Activated T-cell treated with anti-CD3 and anti-CD28 coated beads, Interleukin-2, amount 50 U/mL, for 24 hours (primary cell): Measurements from ENCODE around the gene PITPNC1.
"Not testable (repeated sequence)": the region's sequence is repeated elsewhere in the genome, so short reads cannot be mapped to it uniquely, and the experiment has no call there.

Experiments used
- DNase-seq: peaks from one replicate; pipeline ENCODE4 v3.0.0-alpha.2; 2020
- H3K27ac Mint-ChIP-seq: 2 replicates; pipeline ENCODE4 v1.8.0; 2020; ENCODE audit warnings: mild to moderate bottlenecking, mixed read lengths
- H3K27me3 Mint-ChIP-seq: 2 replicates; pipeline ENCODE4 v1.8.0; 2020; ENCODE audit warnings: mixed read lengths
- H3K36me3 Mint-ChIP-seq: 2 replicates; pipeline ENCODE4 v1.8.0; 2020; ENCODE audit warnings: low read depth, mixed read lengths
- H3K4me1 Mint-ChIP-seq: 2 replicates; pipeline ENCODE4 v1.8.0; 2020; ENCODE audit warnings: low read depth, mixed read lengths
- H3K4me3 Mint-ChIP-seq: 2 replicates; pipeline ENCODE4 v1.8.0; 2020; ENCODE audit warnings: mild to moderate bottlenecking, moderate library complexity, mixed read lengths
- H3K9me3 Mint-ChIP-seq: 2 replicates; pipeline ENCODE4 v1.8.0; 2020; ENCODE audit warnings: mixed read lengths

The PITPNC1 gene

GRCh38 chr17:67401598-67402504 is 24.8 kb downstream of the PITPNC1 start:
- DNase-seq = no peak
- Mint-ChIP-seq H3K4me3 (peak overlapping the region; percentile 71), H3K27me3 (no peaks in the 10 kb centered on the region), H3K9me3 (no peaks in the 10 kb centered on the region), H3K36me3 (peaks cover 22% of the 10 kb centered on the region), H3K4me1 (peaks cover 81% of the 10 kb centered on the region), H3K27ac (peak overlapping the region; percentile 83)

DNA sequence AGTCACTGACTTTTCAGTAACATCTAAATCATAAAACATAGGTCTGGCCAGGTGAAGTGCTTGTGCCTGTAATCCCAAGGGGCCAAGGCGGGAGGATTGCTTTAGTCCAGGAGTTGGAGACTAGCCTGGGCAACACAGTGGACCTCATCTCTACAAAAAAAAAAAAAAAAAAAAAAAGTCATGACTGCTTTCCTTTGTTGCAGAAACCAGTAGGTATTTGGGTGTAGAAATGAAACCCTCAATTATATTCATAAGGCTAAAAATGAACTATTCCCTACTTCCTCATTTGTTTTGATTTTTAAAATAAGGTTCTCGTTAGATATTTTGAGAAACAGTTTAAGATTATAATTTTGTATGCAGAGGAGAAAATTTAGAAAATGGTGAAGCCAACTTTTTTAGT is 26.0 kb downstream of the PITPNC1 start:
- peaks cover 79% of the 10 kb centered on the region for H3K4me1 Mint-ChIP-seq
- H3K4me3 Mint-ChIP-seq = peak overlapping the region; percentile 59
- H3K36me3 Mint-ChIP-seq = peaks cover 14% of the 10 kb centered on the region
- no peaks in the 10 kb centered on the region for H3K9me3 Mint-ChIP-seq
- H3K27me3 Mint-ChIP-seq = no peaks in the 10 kb centered on the region
- H3K27ac Mint-ChIP-seq = peak overlapping the region; percentile 83
- no peak for DNase-seq

GRCh38 chr17:67403483-67403882 is 26.4 kb downstream of the PITPNC1 start:
- H3K4me3 Mint-ChIP-seq = no peak overlapping the region
- peak overlapping the region; percentile 83 for H3K27ac Mint-ChIP-seq
- H3K36me3 Mint-ChIP-seq = peaks cover 10% of the 10 kb centered on the region
- no peaks in the 10 kb centered on the region for H3K27me3 Mint-ChIP-seq
- no peaks in the 10 kb centered on the region for H3K9me3 Mint-ChIP-seq
- H3K4me1 Mint-ChIP-seq = peaks cover 79% of the 10 kb centered on the region
- DNase-seq = no peak

DNA sequence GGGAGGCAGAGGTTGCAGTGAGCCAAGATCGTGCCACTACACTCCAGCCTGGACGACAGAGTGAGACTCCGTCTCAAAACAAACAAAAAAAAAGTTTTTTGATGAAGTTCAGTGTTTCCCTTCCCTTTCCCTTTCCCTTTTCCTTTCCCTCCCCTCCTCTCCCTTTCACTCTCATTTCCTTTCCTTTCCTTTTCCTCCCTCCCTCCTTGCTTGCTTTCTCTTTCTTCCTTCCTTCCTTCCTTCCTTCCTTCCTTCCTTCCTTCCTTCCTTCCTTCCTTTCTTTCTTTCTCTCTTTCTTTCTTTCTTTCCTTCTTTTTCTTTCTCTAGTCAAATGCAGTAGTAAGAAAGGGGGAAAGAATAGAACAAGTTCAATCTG is 31.4 kb downstream of the PITPNC1 start:
- Mint-ChIP-seq H3K4me1 (peaks cover 73% of the 10 kb centered on the region), H3K27ac (peak overlapping the region; percentile 76), H3K36me3 (peaks cover 12% of the 10 kb centered on the region)
- H3K9me3 Mint-ChIP-seq, H3K27me3 Mint-ChIP-seq, H3K4me3 Mint-ChIP-seq, DNase-seq: not testable (repeated sequence)

DNA sequence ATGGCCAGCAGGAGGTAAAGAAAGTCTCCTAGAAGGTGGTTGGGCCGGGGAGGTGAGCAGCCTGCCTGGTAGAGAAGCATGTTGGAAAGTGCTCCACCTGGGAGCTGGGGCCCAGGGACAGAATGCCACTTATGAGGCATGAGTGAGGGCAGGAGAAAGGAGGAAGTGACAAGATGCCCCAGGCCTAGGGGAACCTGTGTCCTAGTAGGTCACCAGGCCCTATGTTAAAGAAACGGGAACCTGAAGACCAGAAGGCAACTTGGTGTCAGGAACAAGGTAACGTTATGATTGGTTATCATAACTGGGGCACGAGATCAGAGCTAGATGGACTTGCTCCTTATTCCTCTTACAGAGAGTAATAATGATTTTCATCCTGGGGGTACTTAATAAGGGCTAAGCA is 34.3 kb downstream of the PITPNC1 start:
- peaks cover 15% of the 10 kb centered on the region for H3K36me3 Mint-ChIP-seq
- no peak overlapping the region for H3K4me3 Mint-ChIP-seq
- no peak for DNase-seq
- peak overlapping the region; percentile 50 for H3K27ac Mint-ChIP-seq
- H3K4me1 Mint-ChIP-seq = peaks cover 69% of the 10 kb centered on the region
- peaks cover 9% of the 10 kb centered on the region for H3K9me3 Mint-ChIP-seq
- no peaks in the 10 kb centered on the region for H3K27me3 Mint-ChIP-seq

GRCh38 chr17:67412032-67412431 is 35.0 kb downstream of the PITPNC1 start:
- no peak overlapping the region for H3K4me3 Mint-ChIP-seq
- peaks cover 68% of the 10 kb centered on the region for H3K4me1 Mint-ChIP-seq
- peaks cover 9% of the 10 kb centered on the region for H3K9me3 Mint-ChIP-seq
- peaks cover 15% of the 10 kb centered on the region for H3K36me3 Mint-ChIP-seq
- peak overlapping the region; percentile 50 for H3K27ac Mint-ChIP-seq
- DNase-seq = no peak
- H3K27me3 Mint-ChIP-seq = no peaks in the 10 kb centered on the region

GRCh38 chr17:67412941-67413340 is 35.9 kb downstream of the PITPNC1 start:
- H3K36me3 Mint-ChIP-seq = peaks cover 16% of the 10 kb centered on the region

GRCh38 chr17:67413388-67413787 is 36.3 kb downstream of the PITPNC1 start:
- Mint-ChIP-seq H3K9me3 (peaks cover 9% of the 10 kb centered on the region), H3K4me3 (no peak overlapping the region), H3K27ac (peak overlapping the region; percentile 74), H3K4me1 (peaks cover 72% of the 10 kb centered on the region), H3K36me3 (peaks cover 16% of the 10 kb centered on the region), H3K27me3 (no peaks in the 10 kb centered on the region)
- no peak for DNase-seq

More at GRCh38 chr17:67412941-67413340, 35.9 kb downstream of the PITPNC1 start:
- Mint-ChIP-seq H3K9me3 (peaks cover 9% of the 10 kb centered on the region), H3K27ac (peak overlapping the region; percentile 29), H3K27me3 (no peaks in the 10 kb centered on the region), H3K4me1 (peaks cover 73% of the 10 kb centered on the region), H3K4me3 (no peak overlapping the region)
- DNase-seq = no peak

DNA sequence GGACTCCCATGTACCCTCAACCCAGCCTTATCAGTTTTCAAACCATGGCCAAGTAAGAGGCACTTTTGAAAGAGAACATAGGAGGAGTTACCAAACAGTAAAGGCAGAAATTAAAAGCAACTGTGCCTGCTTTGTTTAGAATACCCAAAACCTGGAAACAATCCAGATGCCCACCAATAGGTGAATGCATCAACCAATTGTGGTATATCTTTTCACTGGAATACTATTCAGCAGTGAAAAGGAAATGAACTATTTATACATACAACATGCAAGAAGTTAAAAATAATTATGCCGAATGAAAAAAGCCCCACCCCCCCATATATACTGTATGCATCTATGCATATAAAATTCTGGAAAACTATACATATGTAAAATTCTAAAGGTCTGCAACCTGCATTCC is 37.0 kb downstream of the PITPNC1 start:
- Mint-ChIP-seq H3K36me3 (peaks cover 15% of the 10 kb centered on the region), H3K27me3 (no peaks in the 10 kb centered on the region), H3K9me3 (peaks cover 9% of the 10 kb centered on the region), H3K4me1 (peaks cover 73% of the 10 kb centered on the region), H3K4me3 (no peak overlapping the region), H3K27ac (no peak overlapping the region)
- no peak for DNase-seq

GRCh38 chr17:67414559-67414958 is 37.5 kb downstream of the PITPNC1 start:
- no peaks in the 10 kb centered on the region for H3K27me3 Mint-ChIP-seq
- peaks cover 15% of the 10 kb centered on the region for H3K36me3 Mint-ChIP-seq
- H3K4me1 Mint-ChIP-seq = peaks cover 75% of the 10 kb centered on the region
- H3K27ac Mint-ChIP-seq = no peak overlapping the region
- no peak for DNase-seq
- peaks cover 9% of the 10 kb centered on the region for H3K9me3 Mint-ChIP-seq
- no peak overlapping the region for H3K4me3 Mint-ChIP-seq

- H3K36me3 Mint-ChIP-seq = peaks cover 15% of the 10 kb centered on the region
- no peak overlapping the region for H3K27ac Mint-ChIP-seq
- peaks cover 9% of the 10 kb centered on the region for H3K9me3 Mint-ChIP-seq
- no peaks in the 10 kb centered on the region for H3K27me3 Mint-ChIP-seq
- no peak overlapping the region for H3K4me3 Mint-ChIP-seq
- DNase-seq = no peak
- peaks cover 77% of the 10 kb centered on the region for H3K4me1 Mint-ChIP-seq
Measured at GRCh38 chr17:67415291-67415690, 38.2 kb downstream of the PITPNC1 start.

- Mint-ChIP-seq H3K27ac (no peak overlapping the region), H3K27me3 (no peaks in the 10 kb centered on the region), H3K4me1 (peaks cover 79% of the 10 kb centered on the region), H3K4me3 (no peak overlapping the region), H3K36me3 (peaks cover 15% of the 10 kb centered on the region), H3K9me3 (peaks cover 9% of the 10 kb centered on the region)
- no peak for DNase-seq
Measured at GRCh38 chr17:67417507-67417906, 40.4 kb downstream of the PITPNC1 start.

- Mint-ChIP-seq H3K27me3 (no peaks in the 10 kb centered on the region), H3K4me3 (peak overlapping the region; percentile 20), H3K4me1 (peaks cover 85% of the 10 kb centered on the region), H3K27ac (peak overlapping the region; percentile 98), H3K36me3 (peaks cover 16% of the 10 kb centered on the region), H3K9me3 (no peaks in the 10 kb centered on the region)
- DNase-seq = no peak
Measured at GRCh38 chr17:67420994-67421393, 43.9 kb downstream of the PITPNC1 start.

DNA sequence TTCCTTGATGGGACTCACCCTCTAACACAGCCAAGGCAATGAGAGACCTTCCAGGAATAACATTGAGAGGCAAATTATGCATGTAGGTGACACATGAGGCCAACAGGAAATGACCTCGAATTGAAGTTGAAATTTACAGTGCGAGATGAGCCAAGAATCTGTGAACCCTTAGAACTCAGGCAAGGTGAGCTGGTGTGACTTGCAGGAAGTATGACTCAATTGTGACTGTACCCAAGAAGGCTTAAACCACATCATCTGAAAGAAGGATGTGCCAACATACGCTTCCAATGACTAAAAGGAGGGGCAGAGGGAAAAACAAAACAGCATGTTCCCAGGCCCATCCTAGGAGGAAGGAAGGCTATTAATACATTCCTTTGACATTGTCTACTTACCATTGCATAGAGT is 44.8 kb downstream of the PITPNC1 start:
- H3K27me3 Mint-ChIP-seq = no peaks in the 10 kb centered on the region
- H3K4me3 Mint-ChIP-seq = peak overlapping the region; percentile 20
- no peaks in the 10 kb centered on the region for H3K9me3 Mint-ChIP-seq
- H3K4me1 Mint-ChIP-seq = peaks cover 86% of the 10 kb centered on the region
- H3K36me3 Mint-ChIP-seq = peaks cover 20% of the 10 kb centered on the region
- H3K27ac Mint-ChIP-seq = peak overlapping the region; percentile 98
- DNase-seq = no peak

- H3K27ac Mint-ChIP-seq = peak overlapping the region; percentile 98
Measured at GRCh38 chr17:67422296-67422695, 45.2 kb downstream of the PITPNC1 start.

More at GRCh38 chr17:67422296-67422695, 45.2 kb downstream of the PITPNC1 start:
- peak; percentile 49 for DNase-seq
- H3K9me3 Mint-ChIP-seq, H3K27me3 Mint-ChIP-seq, H3K4me3 Mint-ChIP-seq: not testable (repeated sequence)
- H3K4me1 Mint-ChIP-seq = peaks cover 85% of the 10 kb centered on the region
- peaks cover 20% of the 10 kb centered on the region for H3K36me3 Mint-ChIP-seq
